Activated T-cell treated with anti-CD3 and anti-CD28 coated beads, Interleukin-2, amount 50 U/mL, for 4 hours (primary cell): ENCODE results near the gene MPIG6B. TPM values are rescaled to one million over a fixed set of nuclear protein-coding genes. Genes with fewer than 3 reads are reported as not detected.

ENCODE experiments used
- ATAC-seq, 2 donors: fragments of 200-7000 bp; cut with Tn5 transposase; one replicate each; pipeline ENCODE4 v1.10.0; 2021
- DNase-seq: peaks from one replicate; pipeline ENCODE4 v3.0.0-alpha.2; 2020
- H3K27me3 Mint-ChIP-seq: one replicate; pipeline ENCODE4 v1.8.0; 2021; ENCODE audit warnings: low read depth, mixed read lengths
- H3K36me3 Mint-ChIP-seq: one replicate; pipeline ENCODE4 v1.8.0; 2022; ENCODE audit warnings: mixed read lengths; ENCODE audit not compliant: insufficient read depth
- H3K4me1 Mint-ChIP-seq: one replicate; pipeline ENCODE4 v1.8.0; 2021; ENCODE audit warnings: low read depth, mixed read lengths
- H3K4me3 Mint-ChIP-seq: one replicate; pipeline ENCODE4 v1.8.0; 2021; ENCODE audit warnings: mild to moderate bottlenecking, moderate library complexity, mixed read lengths
- H3K9me3 Mint-ChIP-seq: one replicate; pipeline ENCODE4 v1.8.0; 2021; ENCODE audit warnings: mixed read lengths
- total RNA-seq, 3 donors: library from RNA; stranded (reverse); gene quantifications; one replicate each; pipeline ENCODE4 v1.2.1, GENCODE V29; 2021

The MPIG6B gene
- total RNA-seq, 3 donors from 2014 or later, result 0.33 to 0.55 TPM; not detected in 1

DNA sequence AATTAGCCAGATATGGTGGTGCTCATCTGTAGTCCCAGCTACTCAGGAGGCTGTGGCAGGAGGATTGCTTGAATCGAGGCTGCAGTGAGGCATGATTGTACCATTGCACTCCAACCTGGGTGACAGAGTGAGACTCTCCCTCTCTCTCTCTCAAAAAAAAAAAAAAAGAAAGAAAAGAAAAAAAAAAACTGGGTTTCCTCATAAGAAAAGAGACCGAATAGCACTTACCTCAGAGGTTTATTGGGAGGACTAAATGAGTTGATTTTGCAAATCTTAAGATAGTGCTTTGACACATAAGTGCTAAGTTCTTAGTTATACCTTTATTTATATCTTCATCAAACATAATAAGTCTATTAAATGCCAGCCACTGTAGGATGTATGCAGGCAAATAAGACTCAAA is 47.7 kb downstream of the MPIG6B start:
- Mint-ChIP-seq H3K4me3 (no peak overlapping the region), H3K9me3 (no peaks in the 10 kb centered on the region), H3K36me3 (no peaks in the 10 kb centered on the region), H3K4me1 (peaks cover 27% of the 10 kb centered on the region), H3K27me3 (no peaks in the 10 kb centered on the region)
- ATAC-seq (no peak), DNase-seq (no peak)

DNA sequence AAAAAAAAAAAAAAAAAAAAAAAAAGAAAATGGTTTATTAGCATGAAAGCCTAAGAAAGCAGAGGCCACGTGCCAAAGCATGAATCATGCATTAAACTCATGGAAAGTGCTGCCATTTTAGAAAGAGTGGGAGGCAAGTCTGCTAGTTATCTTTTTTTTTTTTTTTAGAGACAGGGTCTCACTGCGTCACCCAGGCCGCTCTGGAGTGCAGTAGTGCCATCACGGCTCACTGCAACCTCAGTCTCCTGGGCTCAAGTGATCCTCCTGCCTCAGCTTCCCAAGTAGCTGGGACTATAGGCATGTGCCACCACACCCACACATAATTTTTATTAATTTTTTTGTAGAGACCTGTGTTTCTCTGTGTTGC is 48.8 kb downstream of the MPIG6B start:
- no peaks in the 10 kb centered on the region for H3K27me3 Mint-ChIP-seq
- no peaks in the 10 kb centered on the region for H3K9me3 Mint-ChIP-seq
- ATAC-seq, result peak; percentile 34 to 38
- H3K4me3 Mint-ChIP-seq, result no peak overlapping the region
- H3K36me3 Mint-ChIP-seq, result no peaks in the 10 kb centered on the region
- peak; percentile 47 for DNase-seq
- peaks cover 36% of the 10 kb centered on the region for H3K4me1 Mint-ChIP-seq

DNA sequence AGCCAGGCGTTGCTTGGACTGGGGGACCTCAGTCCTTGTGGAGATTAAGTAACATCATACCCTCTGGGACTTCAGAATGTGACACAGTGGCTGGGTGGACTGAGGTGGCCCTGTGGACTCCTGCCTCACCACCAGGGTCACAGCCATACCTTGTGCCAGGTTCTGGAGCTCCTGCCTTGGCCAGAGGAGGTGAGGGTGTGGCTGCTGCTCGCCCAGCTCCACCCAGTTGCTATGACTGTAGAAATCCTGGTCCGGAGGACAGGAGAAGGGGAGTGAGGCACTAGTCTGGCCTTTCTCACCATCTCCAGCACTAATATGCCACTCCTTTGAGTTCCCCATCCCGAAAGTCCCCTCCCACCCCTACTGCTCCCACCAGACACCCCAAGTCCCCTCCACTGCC is 52.0 kb downstream of the MPIG6B start:
- Mint-ChIP-seq H3K4me1 (peaks cover 40% of the 10 kb centered on the region), H3K4me3 (no peak overlapping the region), H3K9me3 (no peaks in the 10 kb centered on the region), H3K36me3 (peaks cover 2% of the 10 kb centered on the region), H3K27me3 (no peaks in the 10 kb centered on the region)
- ATAC-seq, result no peak
- DNase-seq, result no peak

DNA sequence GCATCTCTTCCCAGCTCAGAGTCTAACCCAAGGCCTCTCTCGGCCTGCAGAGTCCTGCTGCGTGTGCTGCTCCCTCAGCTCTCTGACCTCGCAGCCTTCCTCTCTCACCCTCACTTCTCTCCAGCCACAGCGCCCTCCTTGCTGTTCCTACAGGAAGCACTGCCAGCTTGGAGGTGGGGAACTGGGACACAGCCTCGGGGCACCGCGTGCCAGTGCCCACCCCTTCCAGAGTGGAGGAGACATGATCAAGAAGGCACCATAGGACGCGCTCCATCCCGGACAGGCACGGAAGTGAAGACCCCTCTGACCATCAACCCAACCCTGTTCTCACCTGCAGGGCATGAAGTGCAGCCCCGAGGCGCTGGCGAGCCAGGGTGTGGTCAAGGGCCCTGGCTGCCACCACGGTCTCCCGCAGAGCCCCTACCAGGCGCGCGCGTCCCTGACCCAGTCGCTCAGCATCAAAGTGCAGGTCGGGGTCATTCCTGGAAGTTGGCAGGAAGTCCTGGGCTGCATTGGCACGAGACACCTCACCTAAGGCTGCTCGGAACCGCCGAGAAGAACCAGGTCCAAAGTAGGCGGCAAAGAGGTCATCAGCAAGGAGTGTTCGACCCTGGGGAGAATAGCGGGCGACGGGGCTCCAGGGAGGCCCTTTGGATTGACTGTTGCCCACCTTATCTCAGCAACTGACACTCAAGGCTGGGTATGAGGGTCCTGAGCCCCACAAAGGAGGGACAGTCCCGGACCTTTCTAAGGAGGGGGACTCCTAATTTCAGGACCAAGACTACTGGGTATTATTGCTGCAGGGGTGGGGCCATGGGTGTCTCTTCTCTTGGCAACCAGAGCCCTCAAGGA is 52.7 kb downstream of the MPIG6B start:
- H3K36me3 Mint-ChIP-seq, result peaks cover 3% of the 10 kb centered on the region
- ATAC-seq (no peak), DNase-seq (no peak)
- peak overlapping the region; percentile 24 for H3K4me3 Mint-ChIP-seq
- no peaks in the 10 kb centered on the region for H3K9me3 Mint-ChIP-seq
- H3K4me1 Mint-ChIP-seq, result peaks cover 40% of the 10 kb centered on the region
- H3K27me3 Mint-ChIP-seq, result no peaks in the 10 kb centered on the region

Other genes with a start within 250 kb of the MPIG6B start
- gene MICB, start 225.2 kb upstream of the MPIG6B start, total RNA-seq, result 10 to 100 TPM; 11.3 to 14.9 (median 12.5) TPM
- gene MCCD1, start 194.4 kb upstream of the MPIG6B start, total RNA-seq, result not detected
- gene DDX39B, start 181.4 kb upstream of the MPIG6B start, total RNA-seq, result 100 to 1,000 TPM; 644 to 667 (median 666) TPM
- under 1 TPM; 0.38 to 0.84 (median 0.58) TPM for gene ATP6V1G2, start 176.8 kb upstream of the MPIG6B start, total RNA-seq
- gene NFKBIL1, start 175.8 kb upstream of the MPIG6B start, total RNA-seq, result 10 to 100 TPM in 2 of 3 donors, 1 to 10 TPM in 1; 9.3 to 12.8 (median 12.7) TPM
- gene LTA, start 151.1 kb upstream of the MPIG6B start, total RNA-seq, result 1,000 to 10,000 TPM; 1,238 to 1,641 (median 1,296) TPM
- gene TNF, start 147.8 kb upstream of the MPIG6B start, total RNA-seq, result 100 to 1,000 TPM; 485 to 701 (median 587) TPM
- 100 to 1,000 TPM; 161 to 210 (median 186) TPM for gene LTB, start 140.9 kb upstream of the MPIG6B start, total RNA-seq
- 1 to 10 TPM; 4.8 to 7.9 (median 7.0) TPM for gene LST1, start 137.1 kb upstream of the MPIG6B start, total RNA-seq
- gene NCR3, start 130.4 kb upstream of the MPIG6B start, total RNA-seq, result 10 to 100 TPM in 1 of 3 donors, 1 to 10 TPM in 2; 6.0 to 27.3 (median 8.4) TPM
- 10 to 100 TPM; 18.5 to 57.5 (median 36.5) TPM for gene AIF1, start 108.1 kb upstream of the MPIG6B start, total RNA-seq
- gene PRRC2A, start 102.7 kb upstream of the MPIG6B start, total RNA-seq, result 100 to 1,000 TPM; 290 to 309 (median 306) TPM
- gene BAG6, start 70.7 kb upstream of the MPIG6B start, total RNA-seq, result 100 to 1,000 TPM; 403 to 418 (median 411) TPM
- 1 to 10 TPM; 1.8 to 2.8 (median 2.1) TPM for gene APOM, start 67.5 kb upstream of the MPIG6B start, total RNA-seq
- 10 to 100 TPM; 17.1 to 18.3 (median 18.2) TPM for gene C6orf47, start 62.6 kb upstream of the MPIG6B start, total RNA-seq
- 10 to 100 TPM; 34.9 to 37.8 (median 37.5) TPM for gene GPANK1, start 58.4 kb upstream of the MPIG6B start, total RNA-seq
- 100 to 1,000 TPM; 301 to 311 (median 307) TPM for gene CSNK2B, start 57.3 kb upstream of the MPIG6B start, total RNA-seq
- gene LY6G5B, start 53.4 kb upstream of the MPIG6B start, total RNA-seq, result 10 to 100 TPM; 22.6 to 24.0 (median 22.9) TPM
- gene LY6G5C, start 42.3 kb upstream of the MPIG6B start, total RNA-seq, result 1 to 10 TPM; 2.3 to 3.8 (median 3.1) TPM
- 10 to 100 TPM; 33.9 to 38.1 (median 35.2) TPM for gene ABHD16A, start 20.0 kb upstream of the MPIG6B start, total RNA-seq
- not detected for gene LY6G6F, start 16.5 kb upstream of the MPIG6B start, total RNA-seq
- gene LY6G6D, start 8.0 kb upstream of the MPIG6B start, total RNA-seq, result not detected
- gene LY6G6C, start 1.6 kb upstream of the MPIG6B start, total RNA-seq, result not detected
- gene DDAH2, start 5.9 kb downstream of the MPIG6B start, total RNA-seq, result 1 to 10 TPM; 3.4 to 3.9 (median 3.5) TPM
- gene CLIC1, start 13.2 kb downstream of the MPIG6B start, total RNA-seq, result 100 to 1,000 TPM; 344 to 370 (median 353) TPM
- gene MSH5, start 16.6 kb downstream of the MPIG6B start, total RNA-seq, result 10 to 100 TPM; 30.9 to 35.4 (median 34.3) TPM
- 10 to 100 TPM in 2 of 3 donors, 1 to 10 TPM in 1; 9.4 to 12.2 (median 12.1) TPM for gene SAPCD1, start 39.3 kb downstream of the MPIG6B start, total RNA-seq
- 1 to 10 TPM; 1.4 TPM for gene VWA7, start 54.0 kb downstream of the MPIG6B start, total RNA-seq
- 100 to 1,000 TPM; 231 to 263 (median 234) TPM for gene VARS1, start 72.4 kb downstream of the MPIG6B start, total RNA-seq
- gene LSM2, start 83.6 kb downstream of the MPIG6B start, total RNA-seq, result 100 to 1,000 TPM; 163 to 192 (median 184) TPM
- 1 to 10 TPM; 1.6 to 1.8 (median 1.7) TPM for gene HSPA1L, start 91.9 kb downstream of the MPIG6B start, total RNA-seq
- 10 to 100 TPM; 33.3 to 38.1 (median 34.2) TPM for gene HSPA1A, start 92.2 kb downstream of the MPIG6B start, total RNA-seq
- 10 to 100 TPM; 76.1 to 97.7 (median 93.0) TPM for gene HSPA1B, start 104.4 kb downstream of the MPIG6B start, total RNA-seq
- 10 to 100 TPM; 25.6 to 26.7 (median 26.0) TPM for gene NEU1, start 139.4 kb downstream of the MPIG6B start, total RNA-seq
- under 1 TPM; 0.13 to 0.60 (median 0.20) TPM for gene SLC44A4, start 155.6 kb downstream of the MPIG6B start, total RNA-seq
- gene EHMT2, start 174.3 kb downstream of the MPIG6B start, total RNA-seq, result 10 to 100 TPM; 52.8 to 70.9 (median 67.8) TPM
- 1 to 10 TPM; 3.5 to 6.1 (median 5.4) TPM for gene ZBTB12, start 178.7 kb downstream of the MPIG6B start, total RNA-seq
- gene C2, start 204.3 kb downstream of the MPIG6B start, total RNA-seq, result 1 to 10 TPM in 1 of 3 donors, under 1 TPM in 2; 0.56 to 1.0 (median 0.95) TPM
- gene CFB, start 222.7 kb downstream of the MPIG6B start, total RNA-seq, result 1 to 10 TPM in 2 of 3 donors, under 1 TPM in 1; 0.42 to 1.5 (median 1.4) TPM
- 100 to 1,000 TPM; 107 to 111 (median 109) TPM for gene NELFE, start 235.6 kb downstream of the MPIG6B start, total RNA-seq
- gene SKIC2, start 235.8 kb downstream of the MPIG6B start, total RNA-seq, result 100 to 1,000 TPM; 123 to 157 (median 132) TPM
- 1 to 10 TPM; 7.1 to 9.0 (median 8.9) TPM for gene DXO, start 248.8 kb downstream of the MPIG6B start, total RNA-seq